Myocyte (in vitro differentiated cells): ENCODE data around the gene SPRED2. TPM values are rescaled to one million over a fixed set of nuclear protein-coding genes. Genes with fewer than 3 reads are reported as not detected.
A peak's percentile ranks its signal among the peaks of the same experiment; 100 is the strongest.

ENCODE experiments used
- DNase-seq: peaks from one replicate; pipeline ENCODE4 v3.0.0-alpha.2; 2012; ENCODE audit warnings: low read depth
- polyA plus RNA-seq: library from polyadenylated mRNA; unstranded; fragments of >200 nt; gene quantifications from one replicate; pipeline ENCODE4 v1.2.1, GENCODE V29; 2012; ENCODE audit warnings: missing spikeins
- total RNA-seq: library from RNA; depleted of rRNA; stranded (reverse); fragments of >200 nt; gene quantifications from 2 replicates; pipeline ENCODE4 v1.2.3, GENCODE V29; 2014

SPRED2 gene
- 5.3 and 11.7 TPM in 2 replicates for total RNA-seq
- 15.3 TPM for polyA plus RNA-seq

GRCh38 chr2:65432227-65433190, at the start of gene SPRED2:
Gene SPRED2 (minus strand): TSS chr2:65432599. CDS start chr2:65431987, 612 bp downstream.
- peak; percentile 95 for DNase-seq

- DNase-seq, result no peak
Measured at GRCh38 chr2:65481961-65482360, 49.6 kb upstream of the SPRED2 start.

GRCh38 chr2:65479524-65479923, 47.1 kb upstream of the SPRED2 start:
- no peak for DNase-seq

GRCh38 chr2:65478498-65479135, 46.2 kb upstream of the SPRED2 start:
- no peak for DNase-seq

- DNase-seq, result no peak
Measured at GRCh38 chr2:65477590-65477989, 45.2 kb upstream of the SPRED2 start.

GRCh38 chr2:65476778-65477177, 44.4 kb upstream of the SPRED2 start:
- DNase-seq, result no peak

- DNase-seq, result no peak
Measured at GRCh38 chr2:65475000-65475399, 42.6 kb upstream of the SPRED2 start.

- DNase-seq, result no peak
Measured at GRCh38 chr2:65473045-65473444, 40.6 kb upstream of the SPRED2 start.

- DNase-seq, result no peak
Measured at GRCh38 chr2:65471409-65471808, 39.0 kb upstream of the SPRED2 start.

GRCh38 chr2:65466551-65466950, 34.2 kb upstream of the SPRED2 start:
- no peak for DNase-seq

- DNase-seq, result no peak
Measured at GRCh38 chr2:65465857-65466256, 33.5 kb upstream of the SPRED2 start.

- DNase-seq, result no peak
Measured at GRCh38 chr2:65465124-65465523, 32.7 kb upstream of the SPRED2 start.

- DNase-seq, result no peak
Measured at GRCh38 chr2:65464604-65465003, 32.2 kb upstream of the SPRED2 start.

- DNase-seq, result peak; percentile 22
Measured at GRCh38 chr2:65458999-65459398, 26.6 kb upstream of the SPRED2 start.

GRCh38 chr2:65456886-65457285, 24.5 kb upstream of the SPRED2 start:
- no peak for DNase-seq

GRCh38 chr2:65456064-65456463, 23.7 kb upstream of the SPRED2 start:
- peak; percentile 39 for DNase-seq

GRCh38 chr2:65453916-65454315, 21.5 kb upstream of the SPRED2 start:
- DNase-seq, result no peak

GRCh38 chr2:65452150-65452895, 19.9 kb upstream of the SPRED2 start:
- no peak for DNase-seq

GRCh38 chr2:65450810-65451209, 18.4 kb upstream of the SPRED2 start:
- DNase-seq, result no peak

GRCh38 chr2:65450393-65450792, 18.0 kb upstream of the SPRED2 start:
- no peak for DNase-seq

GRCh38 chr2:65443509-65444186, 11.2 kb upstream of the SPRED2 start:
- DNase-seq, result no peak
